ENCODE results near the gene PTPRO.

Gene PTPRO

DNA sequence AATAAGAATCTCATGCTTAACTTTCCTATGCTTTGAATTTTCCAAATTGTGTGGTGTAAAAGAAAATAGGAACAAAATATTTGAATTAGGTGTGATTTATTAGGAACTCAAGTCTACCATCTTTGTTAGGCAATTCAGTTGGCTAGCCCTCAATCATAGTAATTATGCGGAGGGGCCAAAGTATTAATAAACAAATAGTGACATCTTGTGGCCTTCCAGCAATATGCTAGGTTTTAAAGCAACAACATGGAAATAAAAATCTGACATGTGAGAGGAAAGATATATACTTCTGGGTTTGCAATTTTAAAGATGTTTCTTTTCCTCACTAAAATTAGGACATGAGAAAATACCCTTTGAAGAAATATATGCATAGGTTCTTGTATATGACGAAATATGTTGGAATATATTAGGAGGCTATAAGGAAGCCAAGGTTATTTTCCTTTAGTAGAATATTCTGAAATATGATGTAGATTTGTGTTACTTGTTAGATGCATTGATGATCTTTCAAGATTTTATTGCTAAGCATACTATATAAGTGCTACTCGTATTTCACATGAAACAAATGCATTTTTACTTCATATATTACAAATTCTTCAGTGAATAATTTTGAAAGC lies 200.4 kb downstream of the PTPRO start:
- TF ChIP-seq, protein P1, sequence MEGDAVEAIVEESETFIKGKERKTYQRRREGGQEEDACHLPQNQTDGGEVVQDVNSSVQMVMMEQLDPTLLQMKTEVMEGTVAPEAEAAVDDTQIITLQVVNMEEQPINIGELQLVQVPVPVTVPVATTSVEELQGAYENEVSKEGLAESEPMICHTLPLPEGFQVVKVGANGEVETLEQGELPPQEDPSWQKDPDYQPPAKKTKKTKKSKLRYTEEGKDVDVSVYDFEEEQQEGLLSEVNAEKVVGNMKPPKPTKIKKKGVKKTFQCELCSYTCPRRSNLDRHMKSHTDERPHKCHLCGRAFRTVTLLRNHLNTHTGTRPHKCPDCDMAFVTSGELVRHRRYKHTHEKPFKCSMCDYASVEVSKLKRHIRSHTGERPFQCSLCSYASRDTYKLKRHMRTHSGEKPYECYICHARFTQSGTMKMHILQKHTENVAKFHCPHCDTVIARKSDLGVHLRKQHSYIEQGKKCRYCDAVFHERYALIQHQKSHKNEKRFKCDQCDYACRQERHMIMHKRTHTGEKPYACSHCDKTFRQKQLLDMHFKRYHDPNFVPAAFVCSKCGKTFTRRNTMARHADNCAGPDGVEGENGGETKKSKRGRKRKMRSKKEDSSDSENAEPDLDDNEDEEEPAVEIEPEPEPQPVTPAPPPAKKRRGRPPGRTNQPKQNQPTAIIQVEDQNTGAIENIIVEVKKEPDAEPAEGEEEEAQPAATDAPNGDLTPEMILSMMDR (IDR thresholded peaks at IDR 0.05; ENCODE audit: low read depth, low read length, missing control alignments) = peak; percentile 44
- no peak overlapping the region for H3K4me3 ChIP-seq (replicated peaks; ENCODE audit: low read depth, low read length)
- DNase-seq (ENCODE audit: extremely low read depth, low read depth) = no peak

DNA sequence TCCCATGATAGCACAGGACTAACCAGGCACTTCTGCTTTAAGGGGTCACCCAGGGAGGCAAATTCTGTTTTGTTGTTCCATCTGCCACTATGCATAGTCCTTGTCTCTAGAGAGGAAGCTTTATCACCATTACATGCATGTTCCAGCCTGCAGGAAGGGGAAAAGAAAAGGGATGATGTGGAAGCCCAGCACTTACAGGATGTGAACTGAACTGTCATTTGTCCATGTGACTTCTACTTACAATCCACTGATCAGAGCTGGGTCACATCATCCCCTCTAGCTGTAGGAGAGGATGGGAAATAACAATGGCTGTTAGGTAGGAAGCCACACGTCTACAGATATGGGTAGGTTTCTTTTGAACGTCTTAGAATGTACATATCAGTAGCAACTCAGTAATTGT lies 203.1 kb downstream of the PTPRO start:
- TF ChIP-seq, protein P1 (IDR thresholded peaks at IDR 0.05; ENCODE audit: low read depth, low read length, missing control alignments) = no peak
- no peak overlapping the region for H3K4me3 ChIP-seq (replicated peaks; ENCODE audit: low read depth, low read length)
- DNase-seq (ENCODE audit: extremely low read depth, low read depth) = no peak

DNA sequence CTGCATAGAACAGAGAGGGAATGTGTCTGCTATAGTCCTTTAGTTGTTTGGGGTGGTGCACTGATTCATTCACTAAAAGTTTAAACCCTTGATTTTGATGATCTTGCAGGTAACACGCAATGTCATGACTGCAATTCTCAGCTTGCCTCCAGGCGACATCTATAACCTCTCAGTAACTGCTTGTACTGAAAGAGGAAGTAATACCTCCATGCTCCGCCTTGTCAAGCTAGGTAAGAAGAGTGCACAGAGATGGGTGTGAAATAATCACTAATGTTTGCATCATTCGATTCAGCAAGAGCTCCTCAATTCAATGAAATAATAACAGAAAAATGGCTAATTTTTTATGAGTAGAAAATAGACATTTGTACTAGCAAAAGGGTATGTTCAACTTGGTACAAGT lies 203.7 kb downstream of the PTPRO start:
- DNase-seq (ENCODE audit: extremely low read depth, low read depth) = no peak
- TF ChIP-seq, protein P1 (IDR thresholded peaks at IDR 0.05; ENCODE audit: low read depth, low read length, missing control alignments) = no peak
- H3K4me3 ChIP-seq (replicated peaks; ENCODE audit: low read depth, low read length) = no peak overlapping the region

DNA sequence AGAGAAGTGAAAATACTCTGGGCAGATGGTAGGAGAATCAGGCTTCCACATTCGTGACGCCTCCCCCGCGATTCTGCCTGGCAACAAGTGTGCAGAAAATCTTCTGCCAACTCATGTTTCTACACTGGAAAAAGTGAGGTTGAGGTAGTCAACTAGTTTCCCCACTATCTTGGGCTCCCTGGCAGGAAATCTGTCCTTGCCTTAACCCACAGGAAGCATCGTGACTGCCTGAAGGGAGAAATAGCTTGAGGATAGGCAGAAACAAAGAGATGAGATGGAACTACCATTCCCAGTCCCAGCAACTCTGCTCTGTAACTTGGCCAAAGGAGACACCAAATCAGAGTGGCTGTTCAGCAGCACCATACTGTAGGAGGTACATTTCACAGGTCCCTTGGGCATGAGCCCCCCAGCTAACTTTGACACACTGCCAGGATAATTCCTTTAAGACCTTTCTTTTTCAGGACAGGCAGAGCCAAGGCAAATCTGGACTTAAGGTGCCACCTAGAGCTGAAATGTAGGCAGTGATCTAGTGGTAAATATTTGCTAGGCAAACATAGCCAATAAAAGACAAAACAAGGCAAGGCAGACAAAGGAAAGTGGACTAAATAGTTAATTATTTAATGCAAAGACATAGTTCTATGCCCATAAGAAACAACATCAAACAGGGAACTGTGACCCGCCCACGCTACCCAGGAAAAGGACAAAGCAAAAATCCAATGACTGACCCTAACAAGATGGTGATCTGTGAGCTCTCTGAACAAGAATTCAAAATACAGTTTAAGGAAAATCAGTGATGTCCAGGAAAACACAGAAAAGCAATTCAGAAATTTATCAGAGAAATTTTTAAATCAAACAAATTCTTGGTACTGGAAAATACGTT lies 205.1 kb downstream of the PTPRO start:
- TF ChIP-seq, protein P1 (IDR thresholded peaks at IDR 0.05; ENCODE audit: low read depth, low read length, missing control alignments) = peak; percentile 21
- H3K4me3 ChIP-seq (replicated peaks; ENCODE audit: low read depth, low read length) = no peak overlapping the region
- DNase-seq (ENCODE audit: extremely low read depth, low read depth) = no peak

DNA sequence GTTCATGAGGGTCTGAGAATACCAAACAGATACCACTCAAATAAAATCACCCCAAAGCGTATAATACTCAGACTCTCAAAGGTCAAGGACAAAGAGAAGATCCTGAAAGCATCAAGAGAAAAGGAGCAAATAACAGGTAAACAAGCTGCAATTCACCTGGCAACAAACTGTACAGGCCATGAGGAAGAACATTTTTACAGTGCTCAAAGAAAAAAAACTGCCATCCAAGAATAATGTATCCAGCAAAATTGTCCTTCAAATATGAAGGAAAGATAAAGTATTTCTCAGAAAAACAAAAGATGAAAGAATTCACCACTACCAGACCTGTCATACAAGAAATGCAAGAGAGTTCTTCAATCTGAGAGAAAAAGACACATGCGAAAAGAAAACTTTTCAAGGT lies 206.4 kb downstream of the PTPRO start:
- TF ChIP-seq, protein P1 (IDR thresholded peaks at IDR 0.05; ENCODE audit: low read depth, low read length, missing control alignments) = no peak
- H3K4me3 ChIP-seq (replicated peaks; ENCODE audit: low read depth, low read length) = no peak overlapping the region
- DNase-seq (ENCODE audit: extremely low read depth, low read depth) = no peak

DNA sequence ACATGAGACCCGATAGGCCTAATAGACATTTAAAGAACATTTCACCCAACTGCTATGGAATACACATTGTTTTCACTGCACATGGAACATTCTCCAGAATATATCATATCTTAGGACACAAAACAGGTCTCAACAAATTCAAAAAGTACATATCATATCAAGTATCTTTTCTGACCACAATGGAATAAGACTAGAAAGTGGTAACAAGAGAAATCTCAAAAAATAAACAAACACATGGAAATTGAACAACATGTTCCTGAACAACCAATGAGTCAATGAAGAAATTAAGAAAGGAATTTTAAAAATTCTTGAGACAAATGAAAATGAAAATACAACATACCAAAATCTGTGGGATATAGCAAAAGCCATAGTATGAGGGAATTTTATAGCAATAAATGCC lies 208.1 kb downstream of the PTPRO start:
- H3K4me3 ChIP-seq (replicated peaks; ENCODE audit: low read depth, low read length) = no peak overlapping the region
- DNase-seq (ENCODE audit: extremely low read depth, low read depth) = no peak
- TF ChIP-seq, protein P1 (IDR thresholded peaks at IDR 0.05; ENCODE audit: low read depth, low read length, missing control alignments) = no peak
